Stimulated activated CD4-positive, alpha-beta T cell treated with anti-CD3 and anti-CD28 coated beads, Interleukin-15, amount 100 ng/mL, for 48 hours (primary cell): ENCODE results near the gene SPATA31E1.
"Not testable (repeated sequence)": the region's sequence is repeated elsewhere in the genome, so short reads cannot be mapped to it uniquely, and the experiment has no call there.

ENCODE experiments used
- DNase-seq, 2 donors: peaks; one replicate each; pipeline ENCODE4 v3.0.0-alpha.2; 2020; ENCODE audit warnings: low read depth in 2 of 2

SPATA31E1 gene

GRCh38 chr9:87885484-87886189 is 3.0 kb downstream of the SPATA31E1 start:
- DNase-seq: no peak

- no peak for DNase-seq
These were observed 3.7 kb downstream of the SPATA31E1 start for GRCh38 chr9:87886210-87886932.

- no peak for DNase-seq
These were observed 4.3 kb downstream of the SPATA31E1 start for GRCh38 chr9:87886933-87887505.

GRCh38 chr9:87887661-87888480 is 5.2 kb downstream of the SPATA31E1 start:
- no peak for DNase-seq

GRCh38 chr9:87888501-87888900 is 5.8 kb downstream of the SPATA31E1 start:
- no peak for DNase-seq

GRCh38 chr9:87889065-87889881 is 6.6 kb downstream of the SPATA31E1 start:
- no peak for DNase-seq

- no peak for DNase-seq
These were observed 7.2 kb downstream of the SPATA31E1 start for GRCh38 chr9:87889882-87890252.

- no peak for DNase-seq
These were observed 8.2 kb downstream of the SPATA31E1 start for GRCh38 chr9:87890837-87891236.

- DNase-seq: no peak
These were observed 9.1 kb downstream of the SPATA31E1 start for GRCh38 chr9:87891754-87892153.

- no peak for DNase-seq
These were observed 10.3 kb downstream of the SPATA31E1 start for GRCh38 chr9:87892956-87893355.

- DNase-seq: no peak
These were observed 12.4 kb downstream of the SPATA31E1 start for GRCh38 chr9:87894998-87895625.

- DNase-seq: no peak
These were observed 14.2 kb downstream of the SPATA31E1 start for GRCh38 chr9:87896891-87897290.

- DNase-seq: no peak
These were observed 15.5 kb downstream of the SPATA31E1 start for GRCh38 chr9:87898151-87898550.

- not testable (repeated sequence) for DNase-seq
These were observed 19.7 kb downstream of the SPATA31E1 start for GRCh38 chr9:87902371-87902770.

- no peak for DNase-seq
These were observed 26.8 kb downstream of the SPATA31E1 start for GRCh38 chr9:87909310-87910041.

- DNase-seq: no peak
These were observed 28.1 kb downstream of the SPATA31E1 start for GRCh38 chr9:87910821-87911220.

- DNase-seq: not testable (repeated sequence)
These were observed 35.0 kb downstream of the SPATA31E1 start, which contains the start of gene SPATA31C1 for GRCh38 chr9:87917662-87918061. Gene SPATA31C1 (plus strand): TSS chr9:87917962.

GRCh38 chr9:87919013-87919412 is 36.3 kb downstream of the SPATA31E1 start:
- not testable (repeated sequence) for DNase-seq

- not testable (repeated sequence) for DNase-seq
These were observed 38.9 kb downstream of the SPATA31E1 start for GRCh38 chr9:87921561-87921960.

GRCh38 chr9:87923012-87923411 is 40.3 kb downstream of the SPATA31E1 start:
- DNase-seq: peak in 1 of 2 donors; percentile 8
